Measurements from ENCODE around the gene RAD52. TPM values are rescaled to one million over a fixed set of nuclear protein-coding genes. Genes with fewer than 3 reads are reported as not detected.

The RAD52 gene
- total RNA-seq, 1 donor from 2014 or later = 20.3 TPM

GRCh38 chr12:931591-931990 is 17.9 kb downstream of the RAD52 start:
- Mint-ChIP-seq H3K4me1 (ENCODE audit: unreplicated experiment) (peaks cover 6% of the 10 kb centered on the region), H3K27me3 (ENCODE audit: unreplicated experiment) (peaks cover 3% of the 10 kb centered on the region), H3K27ac (ENCODE audit: unreplicated experiment) (peak overlapping the region; percentile 42), H3K9me3 (ENCODE audit: unreplicated experiment) (no peaks in the 10 kb centered on the region), H3K36me3 (ENCODE audit: low read depth, unreplicated experiment) (peaks cover 22% of the 10 kb centered on the region), H3K4me3 (ENCODE audit: unreplicated experiment) (no peak overlapping the region)
- no peak for DNase-seq (ENCODE audit: low spot score)
- no peak for TF ChIP-seq CTCF (IDR thresholded peaks at IDR 0.05; ENCODE audit: unreplicated experiment)

GRCh38 chr12:931060-931459 is 18.4 kb downstream of the RAD52 start:
- H3K27ac Mint-ChIP-seq (ENCODE audit: unreplicated experiment) = no peak overlapping the region
- peaks cover 23% of the 10 kb centered on the region for H3K36me3 Mint-ChIP-seq (ENCODE audit: low read depth, unreplicated experiment)
- no peak for TF ChIP-seq CTCF (IDR thresholded peaks at IDR 0.05; ENCODE audit: unreplicated experiment)
- H3K4me3 Mint-ChIP-seq (ENCODE audit: unreplicated experiment) = peak overlapping the region; percentile 38
- peaks cover 3% of the 10 kb centered on the region for H3K27me3 Mint-ChIP-seq (ENCODE audit: unreplicated experiment)
- DNase-seq (ENCODE audit: low spot score) = no peak
- H3K4me1 Mint-ChIP-seq (ENCODE audit: unreplicated experiment) = peaks cover 6% of the 10 kb centered on the region
- H3K9me3 Mint-ChIP-seq (ENCODE audit: unreplicated experiment) = no peaks in the 10 kb centered on the region

DNA sequence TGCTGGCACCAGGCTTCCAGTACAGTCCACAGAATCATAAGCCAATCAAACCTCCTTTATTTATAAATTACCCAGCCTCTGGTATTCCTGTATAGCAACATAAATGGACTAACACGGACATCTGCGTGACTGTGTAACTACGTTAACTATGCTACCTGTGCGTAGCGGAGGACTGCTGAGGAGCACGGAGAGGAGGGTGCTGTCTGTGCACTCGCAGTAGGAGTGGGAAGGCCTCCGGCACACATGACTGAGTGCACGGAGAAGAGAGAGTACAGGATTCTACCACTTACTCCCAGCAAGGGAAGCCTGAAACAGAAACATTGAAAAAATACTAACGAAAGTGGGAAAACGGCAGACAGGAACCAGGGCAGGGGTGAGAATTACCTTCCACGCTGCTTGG is 22.9 kb downstream of the RAD52 start:
- H3K27ac Mint-ChIP-seq (ENCODE audit: unreplicated experiment) = peak overlapping the region; percentile 42
- H3K4me1 Mint-ChIP-seq (ENCODE audit: unreplicated experiment) = peaks cover 2% of the 10 kb centered on the region
- no peak overlapping the region for H3K4me3 Mint-ChIP-seq (ENCODE audit: unreplicated experiment)
- peaks cover 35% of the 10 kb centered on the region for H3K36me3 Mint-ChIP-seq (ENCODE audit: low read depth, unreplicated experiment)
- TF ChIP-seq CTCF (IDR thresholded peaks at IDR 0.05; ENCODE audit: unreplicated experiment) = no peak
- no peak for DNase-seq (ENCODE audit: low spot score)
- H3K27me3 Mint-ChIP-seq (ENCODE audit: unreplicated experiment) = peaks cover 3% of the 10 kb centered on the region
- H3K9me3 Mint-ChIP-seq (ENCODE audit: unreplicated experiment) = no peaks in the 10 kb centered on the region

- no peak for TF ChIP-seq CTCF (IDR thresholded peaks at IDR 0.05; ENCODE audit: unreplicated experiment)
- no peak for DNase-seq (ENCODE audit: low spot score)
- peaks cover 34% of the 10 kb centered on the region for H3K36me3 Mint-ChIP-seq (ENCODE audit: low read depth, unreplicated experiment)
- H3K4me1 Mint-ChIP-seq (ENCODE audit: unreplicated experiment) = no peaks in the 10 kb centered on the region
- no peaks in the 10 kb centered on the region for H3K9me3 Mint-ChIP-seq (ENCODE audit: unreplicated experiment)
- peaks cover 5% of the 10 kb centered on the region for H3K27me3 Mint-ChIP-seq (ENCODE audit: unreplicated experiment)
- no peak overlapping the region for H3K4me3 Mint-ChIP-seq (ENCODE audit: unreplicated experiment)
- H3K27ac Mint-ChIP-seq (ENCODE audit: unreplicated experiment) = no peak overlapping the region
Measured at GRCh38 chr12:922285-922684, 27.2 kb downstream of the RAD52 start.

DNA sequence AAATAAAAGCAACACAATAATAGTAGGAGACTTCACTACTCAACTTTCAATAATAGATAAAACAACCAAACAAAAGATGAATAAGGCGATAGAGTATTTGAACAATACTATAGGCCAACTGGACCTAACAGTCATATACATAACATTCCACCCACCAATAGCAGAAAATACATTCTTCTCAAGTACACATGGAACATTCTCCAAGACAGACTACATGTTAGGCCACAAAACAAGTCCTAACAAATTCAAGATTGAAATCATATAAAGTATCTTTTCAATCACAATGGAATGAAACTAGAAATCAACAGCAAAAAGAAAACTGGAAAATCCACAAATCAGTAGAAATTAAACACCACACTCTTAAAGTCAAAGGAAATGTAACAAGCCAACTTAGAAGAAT is 28.8 kb downstream of the RAD52 start:
- peaks cover 10% of the 10 kb centered on the region for H3K4me1 Mint-ChIP-seq (ENCODE audit: unreplicated experiment)
- no peak overlapping the region for H3K27ac Mint-ChIP-seq (ENCODE audit: unreplicated experiment)
- peaks cover 38% of the 10 kb centered on the region for H3K36me3 Mint-ChIP-seq (ENCODE audit: low read depth, unreplicated experiment)
- H3K9me3 Mint-ChIP-seq (ENCODE audit: unreplicated experiment) = no peaks in the 10 kb centered on the region
- no peak overlapping the region for H3K4me3 Mint-ChIP-seq (ENCODE audit: unreplicated experiment)
- no peak for TF ChIP-seq CTCF (IDR thresholded peaks at IDR 0.05; ENCODE audit: unreplicated experiment)
- no peak for DNase-seq (ENCODE audit: low spot score)
- peaks cover 5% of the 10 kb centered on the region for H3K27me3 Mint-ChIP-seq (ENCODE audit: unreplicated experiment)

Data from endothelial cell (in vitro differentiated cells).